WERI-Rb-1 (cell line): ENCODE measurements around the gene SLC46A1.
"Not testable (repeated sequence)": the region's sequence is repeated elsewhere in the genome, so short reads cannot be mapped to it uniquely, and the experiment has no call there.

ENCODE experiments used
- DNase-seq: peaks from one replicate; pipeline ENCODE4 v3.0.0-alpha.2; 2020
- H3K27ac ChIP-seq: fragments of 250-450 bp; sonication (Bioruptor Pico); 2 replicates; pipeline ENCODE4 v1.5.1; 2020; ENCODE audit warnings: mild to moderate bottlenecking, moderate library complexity
- H3K27me3 ChIP-seq: fragments of 250-450 bp; sonication (Bioruptor Pico); 2 replicates; pipeline ENCODE4 v1.5.1; 2021; ENCODE audit warnings: mild to moderate bottlenecking, low read depth, moderate library complexity; ENCODE audit not compliant: insufficient read depth, severe bottlenecking
- H3K36me3 ChIP-seq: fragments of 250-450 bp; sonication (Bioruptor Pico); 2 replicates; pipeline ENCODE4 v1.5.1; 2020; ENCODE audit warnings: mild to moderate bottlenecking, moderate library complexity
- H3K4me3 ChIP-seq: 2 replicates; pipeline ENCODE4 v1.5.1; 2011; ENCODE audit warnings: low read depth, mild to moderate bottlenecking, control low read depth, low read length
- H3K9me3 ChIP-seq: fragments of 250-450 bp; sonication (Bioruptor Pico); 2 replicates; pipeline ENCODE4 v1.5.1; 2021; ENCODE audit warnings: mild to moderate bottlenecking, moderate library complexity; ENCODE audit not compliant: severe bottlenecking
- TF ChIP-seq, protein P1 (sequence below): IDR thresholded peaks from 2 replicates; pipeline ENCODE4 v1.5.1; 2011; ENCODE audit warnings: low read depth, mild to moderate bottlenecking, control low read depth, inconsistent platforms, low read length

The SLC46A1 gene

DNA sequence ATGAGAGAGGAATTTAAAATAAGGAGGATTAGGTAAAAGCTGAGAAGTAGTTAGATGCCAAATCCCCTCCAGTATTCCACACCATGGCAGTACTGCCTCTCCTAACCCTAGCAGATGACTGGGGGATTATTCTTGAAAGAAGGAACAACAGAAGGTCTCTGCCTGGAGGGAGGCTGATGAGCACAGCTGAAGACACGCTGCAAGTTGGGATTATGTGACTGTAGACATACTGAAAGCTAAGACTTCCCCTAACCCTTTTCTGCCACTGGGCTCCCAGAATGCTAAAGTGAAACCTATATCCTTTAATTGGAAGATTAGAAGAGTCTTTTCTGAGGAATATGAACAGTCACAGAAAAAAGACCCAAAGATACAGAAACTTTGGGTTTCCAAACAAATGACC lies 27.7 kb upstream of the SLC46A1 start:
- TF ChIP-seq, protein P1, sequence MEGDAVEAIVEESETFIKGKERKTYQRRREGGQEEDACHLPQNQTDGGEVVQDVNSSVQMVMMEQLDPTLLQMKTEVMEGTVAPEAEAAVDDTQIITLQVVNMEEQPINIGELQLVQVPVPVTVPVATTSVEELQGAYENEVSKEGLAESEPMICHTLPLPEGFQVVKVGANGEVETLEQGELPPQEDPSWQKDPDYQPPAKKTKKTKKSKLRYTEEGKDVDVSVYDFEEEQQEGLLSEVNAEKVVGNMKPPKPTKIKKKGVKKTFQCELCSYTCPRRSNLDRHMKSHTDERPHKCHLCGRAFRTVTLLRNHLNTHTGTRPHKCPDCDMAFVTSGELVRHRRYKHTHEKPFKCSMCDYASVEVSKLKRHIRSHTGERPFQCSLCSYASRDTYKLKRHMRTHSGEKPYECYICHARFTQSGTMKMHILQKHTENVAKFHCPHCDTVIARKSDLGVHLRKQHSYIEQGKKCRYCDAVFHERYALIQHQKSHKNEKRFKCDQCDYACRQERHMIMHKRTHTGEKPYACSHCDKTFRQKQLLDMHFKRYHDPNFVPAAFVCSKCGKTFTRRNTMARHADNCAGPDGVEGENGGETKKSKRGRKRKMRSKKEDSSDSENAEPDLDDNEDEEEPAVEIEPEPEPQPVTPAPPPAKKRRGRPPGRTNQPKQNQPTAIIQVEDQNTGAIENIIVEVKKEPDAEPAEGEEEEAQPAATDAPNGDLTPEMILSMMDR: no peak
- DNase-seq: peak; percentile 86
- Histone ChIP-seq H3K27ac (peak overlapping the region; percentile 64), H3K27me3 (no peaks in the 10 kb centered on the region), H3K9me3 (peaks cover under 1% of the 10 kb centered on the region), H3K4me3 (no peak overlapping the region), H3K36me3 (no peaks in the 10 kb centered on the region)

DNA sequence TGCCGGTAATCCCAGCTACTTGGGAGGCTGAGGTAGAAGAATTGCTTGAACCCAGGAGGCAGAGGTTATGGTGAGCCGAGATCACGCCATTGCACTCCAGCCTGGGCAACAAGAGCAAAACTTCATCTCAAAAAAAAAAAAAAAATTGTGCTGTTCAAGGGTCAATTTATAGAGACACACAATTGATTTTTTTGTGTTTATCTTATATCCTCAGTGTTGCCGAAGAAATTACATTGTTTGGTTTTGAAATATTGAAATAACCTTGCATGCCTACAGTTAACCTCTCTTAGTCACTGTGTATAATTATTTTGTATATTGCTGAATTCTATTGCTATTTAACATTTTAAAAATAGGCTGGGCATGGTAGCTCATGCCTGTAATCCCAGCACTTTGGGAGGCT lies 22.0 kb upstream of the SLC46A1 start:
- not testable (repeated sequence) for H3K36me3 ChIP-seq, H3K4me3 ChIP-seq, H3K27me3 ChIP-seq, DNase-seq, H3K9me3 ChIP-seq
- peak overlapping the region; percentile 57 for H3K27ac ChIP-seq

- Histone ChIP-seq H3K36me3 (no peaks in the 10 kb centered on the region), H3K27ac (peak overlapping the region; percentile 57), H3K27me3 (no peaks in the 10 kb centered on the region), H3K4me3 (no peak overlapping the region), H3K9me3 (peaks cover 4% of the 10 kb centered on the region)
- DNase-seq: no peak
- TF ChIP-seq, protein P1: no peak
Observed at GRCh38 chr17:28427371-28427770, 21.4 kb upstream of the SLC46A1 start.

DNA sequence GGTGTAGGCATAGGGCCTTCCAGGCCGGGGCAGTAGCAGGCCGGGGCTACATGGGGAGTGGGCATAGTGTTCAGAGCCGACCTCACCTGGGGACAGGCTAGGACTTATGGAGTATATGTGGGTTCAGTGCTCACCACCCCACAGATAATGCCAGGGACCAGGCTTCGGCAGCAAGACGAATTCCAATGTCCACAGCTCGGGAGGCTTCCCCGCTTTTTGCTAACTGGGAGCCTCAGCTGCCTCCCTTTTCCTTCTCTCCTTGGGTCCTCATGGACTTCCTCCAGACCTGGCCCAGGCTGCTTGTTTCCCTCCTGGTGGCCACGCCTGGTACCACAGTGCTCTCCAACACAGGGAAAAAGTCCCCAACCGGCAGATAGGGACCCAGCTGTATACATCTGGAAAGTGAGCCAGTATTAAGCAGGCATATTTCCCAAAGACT lies 20.1 kb upstream of the SLC46A1 start:
- Histone ChIP-seq H3K4me3 (no peak overlapping the region), H3K36me3 (no peaks in the 10 kb centered on the region), H3K27ac (no peak overlapping the region), H3K27me3 (no peaks in the 10 kb centered on the region), H3K9me3 (peaks cover 4% of the 10 kb centered on the region)
- TF ChIP-seq, protein P1: peak; percentile 44
- DNase-seq: peak; percentile 41

GRCh38 chr17:28425206-28425605 lies 19.2 kb upstream of the SLC46A1 start:
- Histone ChIP-seq H3K27me3 (no peaks in the 10 kb centered on the region), H3K36me3 (no peaks in the 10 kb centered on the region), H3K9me3 (peaks cover 4% of the 10 kb centered on the region), H3K4me3 (no peak overlapping the region), H3K27ac (no peak overlapping the region)
- TF ChIP-seq, protein P1: no peak
- no peak for DNase-seq

GRCh38 chr17:28421787-28422305 lies 15.8 kb upstream of the SLC46A1 start:
- no peak overlapping the region for H3K4me3 ChIP-seq
- no peak for DNase-seq

More at GRCh38 chr17:28421787-28422305, 15.8 kb upstream of the SLC46A1 start:
- no peaks in the 10 kb centered on the region for H3K27me3 ChIP-seq
- TF ChIP-seq, protein P1: no peak
- no peaks in the 10 kb centered on the region for H3K36me3 ChIP-seq
- H3K27ac ChIP-seq: no peak overlapping the region
- H3K9me3 ChIP-seq: no peaks in the 10 kb centered on the region
